Liver (tissue), 9 donors: Measurements from ENCODE around the gene EME1. TPM values are rescaled to one million over a fixed set of nuclear protein-coding genes. Genes with fewer than 3 reads are reported as not detected.
"Not testable (repeated sequence)": the region's sequence is repeated elsewhere in the genome, so short reads cannot be mapped to it uniquely, and the experiment has no call there.

Experiments
- DNase-seq: peaks from one replicate; pipeline ENCODE4 v3.0.0-alpha.2; 2017; ENCODE audit warnings: low spot score
- H3K27ac ChIP-seq, 2 donors: one replicate each; pipeline ENCODE4 v1.7.0; 2013; ENCODE audit warnings: inconsistent platforms in 2 of 2, low read length in 2 of 2, control low read depth in 1 of 2, low read depth in 1 of 2, mild to moderate bottlenecking in 1 of 2
- H3K27me3 ChIP-seq, 4 donors: one replicate each; pipeline versions ENCODE4 v1.6.1 to v1.7.0; 2013; ENCODE audit warnings: low read length in 3 of 4, inconsistent platforms in 1 of 4, mild to moderate bottlenecking in 1 of 4, moderate library complexity in 1 of 4; ENCODE audit not compliant: control insufficient read depth in 4 of 4, insufficient read depth in 4 of 4
- H3K36me3 ChIP-seq, 4 donors: one replicate each; pipeline versions ENCODE4 v1.6.1 to v1.7.0; 2013; ENCODE audit warnings: low read length in 3 of 4, mild to moderate bottlenecking in 3 of 4, low read depth in 1 of 4, moderate library complexity in 1 of 4; ENCODE audit not compliant: control insufficient read depth in 4 of 4, insufficient read depth in 3 of 4
- H3K4me1 ChIP-seq, 4 donors: one replicate each; pipeline versions ENCODE4 v1.6.1 to v1.7.0; 2013; ENCODE audit warnings: low read length in 3 of 4, mild to moderate bottlenecking in 3 of 4, moderate library complexity in 1 of 4; ENCODE audit not compliant: control insufficient read depth in 4 of 4, insufficient read depth in 4 of 4
- H3K4me3 ChIP-seq, 3 donors: one replicate each; pipeline versions ENCODE4 v1.6.1 to v1.7.0; 2013; ENCODE audit warnings: low read length in 3 of 3, control low read depth in 1 of 3, low read depth in 1 of 3, mild to moderate bottlenecking in 1 of 3
- H3K9ac ChIP-seq, 2 donors: one replicate each; pipeline ENCODE4 v1.7.0; 2013; ENCODE audit warnings: low read length in 2 of 2, mild to moderate bottlenecking in 2 of 2, moderate library complexity in 2 of 2, control low read depth in 1 of 2, low read depth in 1 of 2
- H3K9me3 ChIP-seq, 4 donors: one replicate each; pipeline versions ENCODE4 v1.6.1 to v1.7.0; 2013; ENCODE audit warnings: low read length in 3 of 4; ENCODE audit not compliant: control insufficient read depth in 4 of 4
- ATF3 ChIP-seq: IDR thresholded peaks from 2 replicates; pipeline ENCODE4 v1.6.1; 2016; ENCODE audit warnings: antibody characterized with exemption
- CTCF ChIP-seq: fragments of 150-350 bp; IDR thresholded peaks from 2 replicates; pipeline ENCODE4 v1.5.1; 2017; ENCODE audit warnings: improper control_type of control experiment, low read depth, low read length; ENCODE audit not compliant: missing input control
- EGR1 ChIP-seq, 2 donors: IDR thresholded peaks; 2 replicates each; pipeline ENCODE4 v1.6.1; 2016 to 2018; ENCODE audit warnings: antibody characterized with exemption in 2 of 2, low read depth in 2 of 2
- FOXA1 ChIP-seq: IDR thresholded peaks from 2 replicates; pipeline ENCODE4 v1.6.1; 2016; ENCODE audit warnings: antibody characterized with exemption
- FOXA2 ChIP-seq: IDR thresholded peaks from 2 replicates; pipeline ENCODE4 v1.6.1; 2016; ENCODE audit warnings: antibody characterized with exemption
- GABPA ChIP-seq, 2 donors: IDR thresholded peaks in 1 of 2; conservative IDR thresholded peaks in 1 of 2; 2 replicates each; pipeline ENCODE4 v1.6.1; 2016; ENCODE audit warnings: antibody characterized with exemption in 2 of 2, mild to moderate bottlenecking in 1 of 2, moderate library complexity in 1 of 2
- HNF4A ChIP-seq, 2 donors: conservative IDR thresholded peaks; 2 replicates each; pipeline ENCODE4 v1.6.1; 2016; ENCODE audit warnings: antibody characterized with exemption in 2 of 2, mild to moderate bottlenecking in 2 of 2
- HNF4G ChIP-seq: IDR thresholded peaks from 2 replicates; pipeline ENCODE4 v1.6.1; 2016; ENCODE audit warnings: antibody characterized with exemption
- JUND ChIP-seq, 2 donors: IDR thresholded peaks; 2 replicates each; pipeline ENCODE4 v1.6.1; 2016; ENCODE audit warnings: antibody characterized with exemption in 2 of 2
- MAX ChIP-seq: IDR thresholded peaks from 2 replicates; pipeline ENCODE4 v1.6.1; 2016; ENCODE audit warnings: antibody characterized with exemption
- NR2F2 ChIP-seq: IDR thresholded peaks from 2 replicates; pipeline ENCODE4 v1.6.1; 2016; ENCODE audit warnings: antibody characterized with exemption
- RAD21 ChIP-seq, 2 donors: IDR thresholded peaks; 2 replicates each; pipeline ENCODE4 v1.6.1; 2016; ENCODE audit warnings: antibody characterized with exemption in 2 of 2, mild to moderate bottlenecking in 2 of 2
- REST ChIP-seq: IDR thresholded peaks from 2 replicates; pipeline ENCODE4 v1.6.1; 2016; ENCODE audit warnings: antibody characterized with exemption, mild to moderate bottlenecking
- RXRA ChIP-seq, 2 donors: IDR thresholded peaks; 2 replicates each; pipeline ENCODE4 v1.6.1; 2017 to 2018; ENCODE audit warnings: antibody characterized with exemption in 2 of 2, mild to moderate bottlenecking in 1 of 2
- SP1 ChIP-seq: IDR thresholded peaks from 2 replicates; pipeline ENCODE4 v1.6.1; 2018; ENCODE audit warnings: antibody characterized with exemption, mild to moderate bottlenecking
- TAF1 ChIP-seq: conservative IDR thresholded peaks from 2 replicates; pipeline ENCODE4 v1.6.1; 2016; ENCODE audit warnings: antibody characterized with exemption, mild to moderate bottlenecking
- YY1 ChIP-seq: IDR thresholded peaks from 2 replicates; pipeline ENCODE4 v1.6.1; 2016; ENCODE audit warnings: antibody characterized with exemption, mild to moderate bottlenecking
- ZBTB33 ChIP-seq: IDR thresholded peaks from 2 replicates; pipeline ENCODE4 v1.6.1; 2016; ENCODE audit warnings: antibody characterized with exemption
- WGBS: extraction: QIAGEN DNeasy Blood & Tissue Kit; methylation state at CpG from one replicate; pipeline ENCODE4 v1.1.7; 2013; 5-methylcytosine and 5-hydroxymethylcytosine counted together
- polyA plus RNA-seq, 2 donors: library from polyadenylated mRNA; stranded (reverse) in 1 of 2; unstranded in 1 of 2; fragments of 200-250 nt in 1 of 2; fragments of >200 nt in 1 of 2; fragmentation: Nextera tagmentation in 1 of 2; extraction: Ambion mirVana in 1 of 2; gene quantifications; one replicate each; pipeline versions ENCODE4 v1.2.1 to v1.2.3, GENCODE V29; 2013 to 2015
- total RNA-seq, 2 donors: library from RNA; depleted of rRNA; stranded (reverse); fragments of >200 nt; gene quantifications; one replicate each; pipeline ENCODE4 v1.2.3, GENCODE V29; 2014
- donor health status: healthy.
- donor health status: healthy.
- donor health status: healthy.
- donor health status: healthy.
- donor health status: healthy.

EME1 gene
- total and polyA plus RNA-seq, 4 donors = 0.08 to 3.4 (median 0.35) TPM

DNA sequence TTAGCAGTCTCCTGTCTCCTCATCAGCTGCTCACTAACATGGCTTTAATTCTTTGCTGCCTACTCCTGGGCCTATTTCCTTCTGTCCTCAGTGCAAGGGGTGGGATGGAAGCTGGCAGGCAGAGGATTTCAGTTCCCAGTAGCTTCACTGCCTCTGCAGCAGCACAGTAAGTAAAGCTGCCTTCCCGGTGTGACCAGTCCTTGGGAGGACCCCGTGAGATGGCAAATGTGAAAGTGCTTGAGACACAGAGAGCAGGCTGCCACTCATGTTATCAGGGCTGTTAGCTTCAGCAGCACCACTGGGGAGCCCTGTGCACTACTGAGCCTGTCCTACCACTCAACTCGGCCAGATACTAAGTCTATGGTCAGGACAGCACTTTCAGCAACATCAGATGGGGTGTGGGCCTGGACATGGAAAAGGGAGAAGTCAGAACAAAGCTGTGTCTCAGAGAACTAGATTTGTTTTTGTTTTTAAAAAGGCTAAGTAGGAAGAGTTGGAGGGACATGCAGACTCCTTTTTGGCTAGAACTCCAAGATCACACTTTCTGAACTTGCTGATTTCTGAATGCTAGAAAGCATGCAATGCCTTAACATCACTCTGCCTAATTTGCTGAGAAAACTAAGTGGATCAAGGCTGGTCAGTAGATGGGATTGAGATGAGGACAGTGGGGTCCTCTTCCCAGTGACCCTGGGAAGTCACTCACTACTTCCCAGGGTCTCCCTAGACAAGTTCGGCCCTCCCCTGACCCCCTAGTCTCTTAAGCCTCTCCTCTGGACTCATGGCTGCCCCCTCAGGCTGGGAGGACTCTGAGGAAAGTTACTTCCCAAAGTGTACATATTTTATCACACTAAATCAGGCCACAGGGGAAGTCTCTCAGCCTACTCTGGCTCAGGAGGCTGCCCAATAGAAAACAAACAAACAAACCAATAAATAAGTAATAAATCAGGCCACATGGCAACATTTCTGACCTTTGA is 54.1 kb downstream of the EME1 start:
- Histone ChIP-seq H3K36me3 (peaks cover 0 to 3% (median 0%) of the 10 kb centered on the region in 4 donors), H3K9ac (peak overlapping the region; percentile 14 to 40), H3K4me1 (peaks cover 22 to 51% (median 45%) of the 10 kb centered on the region in 4 donors), H3K27me3 (no peaks in the 10 kb centered on the region), H3K4me3 (peak overlapping the region; percentile 59 to 85 (median 77)), H3K27ac (peak overlapping the region; percentile 39 to 58), H3K9me3 (no peaks in the 10 kb centered on the region)
- WGBS = 14% methylated on average over 4 of the region's 4 CpGs
- no peak for DNase-seq
- no peak for TF ChIP-seq FOXA2
- peak in 1 of 2 donors; percentile 36 for TF ChIP-seq HNF4A (conservative IDR thresholded peaks at IDR 0.05)
- no peak for TF ChIP-seq NR2F2
- peak in 1 of 2 donors; percentile 11 for TF ChIP-seq RAD21 (IDR thresholded peaks at IDR 0.05)

- peak overlapping the region in 1 of 2 donors; percentile 45 for H3K27ac ChIP-seq
- H3K4me3 ChIP-seq = not testable (repeated sequence)
Observed at GRCh38 chr17:50428126-50428525, 55.1 kb downstream of the EME1 start.

DNA sequence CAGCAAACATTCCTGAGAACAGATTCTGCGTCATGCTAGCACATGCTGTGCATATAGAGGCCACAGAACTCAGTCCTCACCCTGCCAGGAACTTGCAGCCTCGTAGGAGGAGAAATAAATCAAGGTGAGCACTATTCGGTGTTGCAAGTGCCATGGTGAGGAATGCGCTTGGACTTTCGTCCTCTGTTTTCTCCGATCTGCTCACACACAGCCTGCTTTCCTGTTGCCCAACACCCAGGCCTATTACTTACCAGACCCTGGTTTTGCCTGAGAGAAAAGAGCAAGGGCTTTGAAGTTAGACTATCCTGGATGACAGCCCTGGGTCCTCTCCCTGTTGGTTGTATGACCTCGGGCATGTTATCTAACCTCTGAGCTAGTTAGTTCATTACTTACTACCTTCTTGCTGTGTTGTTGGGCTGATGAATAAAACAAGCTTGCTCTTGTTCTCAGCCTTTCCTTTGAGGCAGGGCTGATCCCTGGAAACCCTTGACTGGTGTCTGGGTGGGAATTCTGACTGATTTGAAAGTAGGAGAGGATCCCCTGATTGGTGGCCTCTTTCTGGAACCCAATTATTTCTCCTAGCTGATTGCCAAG is 55.9 kb downstream of the EME1 start:
- Histone ChIP-seq H3K4me1 (peaks cover 19 to 47% (median 43%) of the 10 kb centered on the region in 4 donors), H3K9me3 (no peaks in the 10 kb centered on the region), H3K9ac (peak overlapping the region in 1 of 2 donors; percentile 22), H3K27ac (peak overlapping the region; percentile 47 to 76), H3K27me3 (no peaks in the 10 kb centered on the region), H3K4me3 (no peak overlapping the region), H3K36me3 (peaks cover 0 to 3% (median 0%) of the 10 kb centered on the region in 4 donors)
- DNase-seq = no peak
- WGBS = 31% methylated on average over 7 of the region's 7 CpGs
- no peak for TF ChIP-seq FOXA2
- TF ChIP-seq JUND (IDR thresholded peaks at IDR 0.05) = peak; percentile 57
- TF ChIP-seq YY1 = peak; percentile 43
- TF ChIP-seq HNF4G = peak; percentile 85
- peak; percentile 29 for TF ChIP-seq ZBTB33
- no peak for TF ChIP-seq CTCF
- TF ChIP-seq ATF3 = peak; percentile 41
- TF ChIP-seq EGR1 (IDR thresholded peaks at IDR 0.05; ENCODE audit: low read depth in 2 of 2) = no peak
- TF ChIP-seq FOXA1 = no peak
- TF ChIP-seq RAD21 (IDR thresholded peaks at IDR 0.05) = peak in 1 of 2 donors; percentile 52
- TF ChIP-seq NR2F2 = peak; percentile 28
- no peak for TF ChIP-seq GABPA (IDR thresholded peaks at IDR 0.05 in 1 of 2, conservative IDR thresholded peaks at IDR 0.05 in 1 of 2)
- TF ChIP-seq TAF1 = no peak
- TF ChIP-seq MAX = peak; percentile 58
- TF ChIP-seq HNF4A (conservative IDR thresholded peaks at IDR 0.05) = peak; percentile 90 to 92
- peak; percentile 75 to 85 for TF ChIP-seq RXRA (IDR thresholded peaks at IDR 0.05)
- TF ChIP-seq SP1 = peak; percentile 88
- TF ChIP-seq REST = peak; percentile 35

More at GRCh38 chr17:50428126-50428525, 55.1 kb downstream of the EME1 start:
- not testable (repeated sequence) for H3K9ac ChIP-seq, H3K27me3 ChIP-seq, H3K36me3 ChIP-seq, DNase-seq, H3K9me3 ChIP-seq
- 77% methylated on average over 6 of the region's 6 CpGs for WGBS
- H3K4me1 ChIP-seq = peaks cover 22 to 47% (median 44%) of the 10 kb centered on the region in 4 donors
